Keratinocyte (primary cell): ENCODE data around the gene ST8SIA1. TPM values are rescaled to one million over a fixed set of nuclear protein-coding genes. Genes with fewer than 3 reads are reported as not detected.

ENCODE experiments used
- DNase-seq: peaks from one replicate; pipeline ENCODE4 v3.0.0-alpha.2; 2011; ENCODE audit warnings: low read depth, missing footprints, low spot score
- FAIRE-seq: peaks from 2 replicates; lab custom pipeline; 2011; peaks lifted over from hg19 to GRCh38; lab: Jason Lieb, UNC
- H2AFZ ChIP-seq: 2 replicates; pipeline ENCODE4 v1.6.0; 2012; ENCODE audit warnings: low read length, control low read depth, inconsistent platforms; ENCODE audit not compliant: control insufficient read depth
- H3K27ac ChIP-seq: 2 replicates; pipeline ENCODE4 v1.5.1; 2011; ENCODE audit warnings: low read length; ENCODE audit not compliant: control insufficient read depth, insufficient read depth
- H3K27me3 ChIP-seq: 3 replicates; pipeline ENCODE4 v1.6.0; 2011; ENCODE audit warnings: low read length; ENCODE audit not compliant: control insufficient read depth, insufficient read depth; ENCODE audit errors: extremely low read depth
- H3K36me3 ChIP-seq, 2 experiments: 2 replicates in 1 of 2; 3 replicates in 1 of 2; pipeline ENCODE4 v1.5.1; 2011; ENCODE audit warnings: low read length in 2 of 2, mild to moderate bottlenecking in 1 of 2; ENCODE audit not compliant: control insufficient read depth in 2 of 2, insufficient read depth in 2 of 2; ENCODE audit errors: extremely low read depth in 1 of 2
- H3K4me1 ChIP-seq: 3 replicates; pipeline ENCODE4 v1.5.1; 2011; ENCODE audit warnings: low read length; ENCODE audit not compliant: control insufficient read depth, insufficient read depth; ENCODE audit errors: extremely low read depth
- H3K4me2 ChIP-seq: 3 replicates; pipeline ENCODE4 v1.6.0; 2011; ENCODE audit warnings: low read depth, low read length; ENCODE audit not compliant: control insufficient read depth, insufficient read depth; ENCODE audit errors: extremely low read depth
- H3K4me3 ChIP-seq, 3 experiments: fragments of 200-600 bp in 1 of 3; sonication (generic) in 1 of 3; 2 replicates in 2 of 3; 3 replicates in 1 of 3; pipeline ENCODE4 v1.5.1; 2011 to 2016; ENCODE audit warnings: low read length in 3 of 3, mild to moderate bottlenecking in 3 of 3, control low read depth in 2 of 3, inconsistent platforms in 1 of 3, low read depth in 1 of 3, mixed read lengths in 1 of 3, mixed run types in 1 of 3, moderate library complexity in 1 of 3; ENCODE audit not compliant: control insufficient read depth in 2 of 3, insufficient read depth in 2 of 3; ENCODE audit errors: extremely low read depth in 1 of 3
- H3K79me2 ChIP-seq: 2 replicates; pipeline ENCODE4 v1.6.0; 2012; ENCODE audit warnings: low read length; ENCODE audit not compliant: control insufficient read depth, insufficient read depth
- H3K9ac ChIP-seq: 3 replicates; pipeline ENCODE4 v1.6.0; 2011; ENCODE audit warnings: low read length; ENCODE audit not compliant: control insufficient read depth, insufficient read depth; ENCODE audit errors: extremely low read depth
- H3K9me1 ChIP-seq: 3 replicates; pipeline ENCODE4 v1.6.0; 2011; ENCODE audit warnings: low read length; ENCODE audit not compliant: control insufficient read depth, insufficient read depth; ENCODE audit errors: extremely low read depth
- H3K9me3 ChIP-seq: 2 replicates; pipeline ENCODE4 v1.5.1; 2012; ENCODE audit warnings: low read depth, low read length; ENCODE audit not compliant: control insufficient read depth
- H4K20me1 ChIP-seq: 3 replicates; pipeline ENCODE4 v1.6.0; 2011; ENCODE audit warnings: low read length; ENCODE audit not compliant: control insufficient read depth, insufficient read depth; ENCODE audit errors: extremely low read depth
- EZH2 ChIP-seq: IDR thresholded peaks from one replicate; pipeline ENCODE4 v1.6.1; 2012; ENCODE audit warnings: inconsistent platforms, mild to moderate bottlenecking, low read length, moderate library complexity
- dilution Hi-C: fragments of 300-500 bp; cut with MboI; formaldehyde crosslinking; loops from one replicate; pipeline ENCODE4 v1.7.0; 2020; ENCODE audit warnings: low sequenced_read_pairs; ENCODE audit not compliant: extremely low pct_ligation_motif_present
- polyA plus RNA-seq, 5 experiments: library from polyadenylated mRNA; depleted of rRNA in 3 of 5; stranded (reverse) in 3 of 5; stranded (forward) in 1 of 5; unstranded in 1 of 5; fragments of >200 nt; gene quantifications; 1 replicate in 1 of 5; 2 replicates in 3 of 5; 3 replicates in 1 of 5; pipeline versions ENCODE4 v1.2.1 to v1.2.3, GENCODE V29; 2011 to 2012; ENCODE audit warnings: missing spikeins in 2 of 5, low read depth in 1 of 5, low replicate concordance in 1 of 5
- TF ChIP-seq, protein P1 (sequence below), 3 experiments: IDR thresholded peaks in 1 of 3; conservative IDR thresholded peaks in 1 of 3; optimal IDR thresholded peaks in 1 of 3; 2 replicates in 2 of 3; 3 replicates in 1 of 3; pipeline versions ENCODE3 to v1.5.1; 2011; ENCODE audit warnings: low read length in 3 of 3, mild to moderate bottlenecking in 3 of 3, moderate library complexity in 2 of 3, control low read depth in 1 of 3, inconsistent platforms in 1 of 3; ENCODE audit not compliant: insufficient read depth in 2 of 3; ENCODE audit errors: extremely low read depth in 1 of 3

ST8SIA1 gene
- polyA plus RNA-seq, 1 donor (not counting 4 experiments of a cell fraction or from before 2014, with no cell fraction given), result 0.50 TPM

GRCh38 chr12:22356231-22356630 lies 21.7 kb upstream of the ST8SIA1 start:
- Histone ChIP-seq H3K4me1 (peaks cover 7% of the 10 kb centered on the region), H3K27me3 (no peaks in the 10 kb centered on the region), H3K36me3 (no peaks in the 10 kb centered on the region), H3K9me1 (no peaks in the 10 kb centered on the region), H3K9me3 (no peaks in the 10 kb centered on the region), H3K4me2 (no peak overlapping the region), H3K9ac (no peak overlapping the region), H3K4me3 (no peak overlapping the region), H4K20me1 (no peaks in the 10 kb centered on the region), H3K27ac (no peak overlapping the region), H2AFZ (no peak overlapping the region), H3K79me2 (no peaks in the 10 kb centered on the region)
- FAIRE-seq (no peak), DNase-seq (no peak)
- TF ChIP-seq, protein P1, sequence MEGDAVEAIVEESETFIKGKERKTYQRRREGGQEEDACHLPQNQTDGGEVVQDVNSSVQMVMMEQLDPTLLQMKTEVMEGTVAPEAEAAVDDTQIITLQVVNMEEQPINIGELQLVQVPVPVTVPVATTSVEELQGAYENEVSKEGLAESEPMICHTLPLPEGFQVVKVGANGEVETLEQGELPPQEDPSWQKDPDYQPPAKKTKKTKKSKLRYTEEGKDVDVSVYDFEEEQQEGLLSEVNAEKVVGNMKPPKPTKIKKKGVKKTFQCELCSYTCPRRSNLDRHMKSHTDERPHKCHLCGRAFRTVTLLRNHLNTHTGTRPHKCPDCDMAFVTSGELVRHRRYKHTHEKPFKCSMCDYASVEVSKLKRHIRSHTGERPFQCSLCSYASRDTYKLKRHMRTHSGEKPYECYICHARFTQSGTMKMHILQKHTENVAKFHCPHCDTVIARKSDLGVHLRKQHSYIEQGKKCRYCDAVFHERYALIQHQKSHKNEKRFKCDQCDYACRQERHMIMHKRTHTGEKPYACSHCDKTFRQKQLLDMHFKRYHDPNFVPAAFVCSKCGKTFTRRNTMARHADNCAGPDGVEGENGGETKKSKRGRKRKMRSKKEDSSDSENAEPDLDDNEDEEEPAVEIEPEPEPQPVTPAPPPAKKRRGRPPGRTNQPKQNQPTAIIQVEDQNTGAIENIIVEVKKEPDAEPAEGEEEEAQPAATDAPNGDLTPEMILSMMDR (optimal IDR thresholded peaks at IDR 0.05 in 1 of 3, IDR thresholded peaks at IDR 0.05 in 1 of 3, conservative IDR thresholded peaks at IDR 0.05 in 1 of 3; ENCODE audit: extremely low read depth in 1 of 3, insufficient read depth in 2 of 3, low read length in 3 of 3), result no peak
- no peak for TF ChIP-seq EZH2
- dilution Hi-C loops, result no loop called here

DNA sequence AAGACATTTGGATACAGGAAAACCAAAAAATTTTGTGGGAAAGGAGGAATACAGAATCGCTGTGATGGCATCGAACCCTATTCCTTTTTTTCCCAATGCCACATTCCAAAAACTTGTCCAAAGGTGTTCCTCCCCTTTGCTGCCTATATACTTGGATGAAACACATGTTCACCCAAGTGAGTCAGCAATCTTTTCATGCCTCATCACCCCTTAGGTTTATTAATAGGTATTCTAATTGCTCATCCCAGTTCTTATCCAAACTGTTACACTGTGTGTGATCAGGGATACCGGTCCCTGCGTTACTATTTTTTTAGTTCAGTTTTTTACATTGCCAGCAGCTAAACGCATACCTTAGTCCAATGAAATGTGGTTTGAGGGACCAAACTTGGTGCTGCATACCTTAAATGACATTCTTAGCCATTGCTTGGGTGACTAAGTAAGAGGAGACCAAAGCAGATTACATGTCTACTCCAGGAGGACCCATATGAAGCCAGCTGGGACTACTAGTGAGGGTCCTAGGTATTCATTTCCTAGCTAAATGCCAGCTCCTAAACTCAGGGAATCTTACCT lies 20.6 kb upstream of the ST8SIA1 start:
- H3K9me1 ChIP-seq, result no peaks in the 10 kb centered on the region
- no peak overlapping the region for H3K27ac ChIP-seq
- H4K20me1 ChIP-seq, result no peaks in the 10 kb centered on the region
- DNase-seq, result no peak
- TF ChIP-seq, protein P1 (optimal IDR thresholded peaks at IDR 0.05 in 1 of 3, IDR thresholded peaks at IDR 0.05 in 1 of 3, conservative IDR thresholded peaks at IDR 0.05 in 1 of 3; ENCODE audit: extremely low read depth in 1 of 3, insufficient read depth in 2 of 3, low read length in 3 of 3), result no peak
- no peak for TF ChIP-seq EZH2
- H3K4me2 ChIP-seq, result no peak overlapping the region
- no peak overlapping the region for H2AFZ ChIP-seq
- no peak overlapping the region for H3K9ac ChIP-seq
- H3K4me3 ChIP-seq, result no peak overlapping the region
- no peaks in the 10 kb centered on the region for H3K27me3 ChIP-seq
- no peaks in the 10 kb centered on the region for H3K9me3 ChIP-seq
- no peaks in the 10 kb centered on the region for H3K79me2 ChIP-seq
- dilution Hi-C loops, result no loop called here
- H3K4me1 ChIP-seq, result peaks cover 7% of the 10 kb centered on the region
- FAIRE-seq, result peak; percentile 9
- no peaks in the 10 kb centered on the region for H3K36me3 ChIP-seq
